ENCODE data around the gene IFNGR2.
"Not testable (repeated sequence)": the region's sequence is repeated elsewhere in the genome, so short reads cannot be mapped to it uniquely, and the experiment has no call there.

Gene IFNGR2

DNA sequence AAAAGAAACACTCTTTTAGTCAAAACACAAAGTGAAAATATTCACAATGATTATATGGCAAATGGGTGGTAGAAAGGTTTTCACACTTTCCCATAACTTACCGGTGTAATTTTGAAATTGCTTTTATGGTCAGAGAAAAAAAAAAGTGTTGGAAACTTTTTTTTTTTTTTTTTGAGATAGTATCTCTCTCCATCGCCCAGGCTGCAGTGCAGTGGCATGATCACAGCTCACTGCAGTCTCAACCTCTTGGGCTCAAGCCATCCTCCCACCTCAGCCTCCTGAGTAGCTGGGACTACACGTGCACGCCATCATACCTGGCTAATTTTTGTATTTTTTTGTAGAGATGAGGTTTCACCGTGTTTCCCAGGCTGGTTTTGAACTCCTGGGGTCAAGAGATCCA is 3.3 kb downstream of the IFNGR2 start:
- DNase-seq = no peak

DNA sequence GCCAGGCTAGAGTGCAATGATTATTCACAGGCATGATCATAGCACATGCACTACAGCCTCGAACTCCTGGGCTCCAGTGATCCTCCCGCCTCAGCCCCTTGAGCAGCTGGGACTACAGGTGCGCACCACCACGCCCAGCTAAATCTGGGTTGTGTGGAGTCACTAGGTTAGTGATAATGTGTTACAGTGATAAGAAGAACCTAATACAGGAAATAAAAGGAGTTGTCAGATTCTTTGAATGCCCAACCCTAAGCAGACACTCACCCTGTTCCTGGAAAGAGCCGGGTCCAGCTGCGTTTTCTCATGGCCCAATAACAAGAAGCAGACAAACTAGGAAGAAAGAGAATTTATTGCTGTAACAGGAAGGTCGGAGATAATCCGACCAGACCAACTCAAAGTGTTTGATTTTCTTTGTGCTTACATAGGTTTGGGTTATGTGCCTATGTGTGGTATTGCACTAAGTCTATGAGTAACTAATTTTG is 8.8 kb downstream of the IFNGR2 start:
- DNase-seq = no peak

DNA sequence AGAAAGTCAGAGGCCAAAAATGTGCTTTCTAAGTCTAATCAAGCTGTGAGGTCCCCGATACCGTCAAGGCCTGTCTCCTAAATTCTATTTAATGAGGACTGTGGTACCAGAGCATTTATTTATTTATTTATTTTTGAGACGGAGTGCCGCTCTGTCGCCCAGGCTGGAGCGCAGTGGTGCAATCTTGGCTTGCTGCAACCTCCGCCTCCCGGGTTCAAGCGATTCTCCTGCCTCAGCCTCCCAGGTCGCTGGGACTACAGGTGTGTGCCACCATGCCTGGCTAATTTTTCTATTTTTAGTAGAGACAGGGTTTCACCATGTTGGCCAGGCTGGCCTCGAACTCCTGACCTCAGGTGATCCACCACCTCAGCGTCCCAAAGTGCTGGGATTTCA is 9.2 kb downstream of the IFNGR2 start:
- not testable (repeated sequence) for DNase-seq

DNA sequence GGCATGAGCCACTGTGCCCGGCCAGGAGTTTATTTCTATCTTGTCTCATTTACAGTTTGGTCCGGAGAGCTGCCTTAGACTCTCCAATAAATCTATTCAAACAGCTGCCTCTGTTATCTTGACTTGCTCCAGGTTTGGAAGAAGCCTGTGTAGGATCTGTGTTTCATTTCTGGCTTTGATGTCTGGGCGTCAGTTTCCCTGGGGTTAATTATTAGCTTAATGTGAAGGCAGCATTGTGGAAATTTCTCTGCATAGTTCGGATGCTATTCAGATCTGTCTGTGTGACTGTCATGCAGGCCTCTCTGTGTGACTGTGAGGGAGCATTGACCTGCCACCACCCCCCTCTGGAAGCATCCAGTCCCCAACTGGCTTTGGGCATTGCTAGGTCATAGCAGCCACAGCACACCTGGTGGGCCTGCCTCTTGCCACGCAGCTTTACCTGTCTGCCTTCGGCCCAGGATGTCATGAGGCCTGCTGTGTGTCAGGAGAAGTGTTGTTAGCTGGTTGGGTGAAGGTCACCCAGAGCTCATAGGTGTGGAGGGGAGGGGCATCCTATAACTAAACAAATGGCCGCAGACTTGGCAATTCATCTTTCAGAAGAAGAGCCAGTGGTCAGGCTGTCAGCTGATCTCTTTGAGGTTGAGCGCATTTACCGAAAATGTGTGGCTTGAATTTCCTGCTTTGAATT is 9.8 kb downstream of the IFNGR2 start:
- peak; percentile 13 for DNase-seq

DNA sequence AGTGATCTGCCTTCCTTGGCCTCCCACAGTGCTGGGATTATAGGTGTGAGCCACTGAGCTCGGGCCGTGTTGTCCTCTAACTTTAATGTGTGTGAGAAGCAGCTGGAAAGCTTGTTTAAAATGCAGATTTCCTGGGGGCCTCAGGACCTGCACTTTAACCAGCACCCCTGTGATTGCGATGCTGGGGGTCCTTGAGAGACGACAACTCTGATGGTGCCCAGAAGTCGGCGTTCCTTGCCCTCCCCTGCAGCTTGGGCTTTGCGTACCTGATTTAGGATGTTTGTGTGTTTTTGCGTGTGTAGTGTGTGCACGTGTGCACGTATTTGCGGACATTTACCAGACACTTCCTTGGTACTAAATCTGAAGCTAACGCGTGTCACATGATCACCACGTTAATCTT is 10.9 kb downstream of the IFNGR2 start:
- no peak for DNase-seq

DNA sequence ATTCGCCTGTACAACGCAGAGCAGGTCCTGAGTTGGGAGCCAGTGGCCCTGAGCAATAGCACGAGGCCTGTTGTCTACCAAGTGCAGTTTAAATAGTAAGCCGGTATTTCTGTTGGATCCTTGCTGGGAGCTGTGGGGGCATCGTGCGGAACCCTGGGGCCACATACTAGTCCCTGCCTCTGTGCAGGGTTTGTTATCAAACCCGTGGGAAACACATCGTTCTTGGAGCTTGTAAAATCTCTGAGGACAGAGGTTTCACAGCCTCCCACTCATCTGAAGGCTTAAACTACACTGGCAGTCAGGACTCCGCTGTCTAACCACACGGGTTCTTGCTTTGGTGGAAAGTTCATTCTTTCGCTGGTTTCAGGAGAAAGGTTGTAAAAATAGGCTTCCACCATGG is 11.7 kb downstream of the IFNGR2 start:
- no peak for DNase-seq

DNA sequence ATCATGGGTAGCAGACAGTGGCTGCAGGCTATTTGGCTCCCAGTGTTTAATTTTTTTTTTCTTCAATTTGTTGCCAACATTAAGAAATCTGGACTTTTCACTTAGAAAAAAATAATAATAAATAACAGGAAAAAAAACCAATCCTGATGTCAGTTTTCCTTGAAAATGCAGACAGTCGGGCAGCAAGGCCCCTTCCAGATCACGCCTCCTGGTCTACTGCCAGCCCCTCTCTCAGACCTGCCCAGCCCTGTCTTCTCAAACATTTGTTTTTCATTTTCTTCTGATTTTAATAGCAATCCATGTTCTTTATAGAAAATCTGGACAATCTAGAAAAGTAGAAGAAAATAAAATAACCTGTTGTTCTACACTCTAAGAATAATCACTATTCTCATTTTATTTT is 15.5 kb downstream of the IFNGR2 start:
- DNase-seq = no peak

DNA sequence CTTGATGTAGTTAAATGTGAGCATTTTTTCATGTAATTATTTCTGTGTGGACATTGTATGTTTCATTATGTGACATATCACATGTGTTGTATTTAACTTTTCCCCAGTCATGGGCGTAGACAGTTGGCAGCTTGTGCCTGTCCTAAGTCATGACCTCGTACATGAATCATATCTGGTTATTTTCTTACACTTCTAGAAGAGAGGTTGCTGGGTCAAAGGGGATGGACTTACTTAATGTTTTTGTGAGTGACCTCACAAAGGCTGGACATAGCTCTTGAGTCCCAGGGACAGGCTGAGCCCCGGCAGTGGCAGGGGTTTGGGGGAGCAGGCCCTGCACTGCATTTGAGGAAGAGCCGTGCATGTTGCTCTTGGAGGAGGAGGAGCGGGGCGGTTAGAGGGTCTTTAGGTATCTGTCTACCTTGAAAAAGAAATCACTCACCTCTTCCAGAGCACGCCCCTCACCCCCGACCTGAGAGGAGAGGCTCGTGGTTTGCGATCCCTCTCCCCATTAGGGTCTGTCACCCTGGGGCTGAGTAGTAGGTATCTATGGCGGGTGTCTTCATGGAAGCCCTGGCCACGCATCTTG is 16.4 kb downstream of the IFNGR2 start:
- DNase-seq = no peak

DNA sequence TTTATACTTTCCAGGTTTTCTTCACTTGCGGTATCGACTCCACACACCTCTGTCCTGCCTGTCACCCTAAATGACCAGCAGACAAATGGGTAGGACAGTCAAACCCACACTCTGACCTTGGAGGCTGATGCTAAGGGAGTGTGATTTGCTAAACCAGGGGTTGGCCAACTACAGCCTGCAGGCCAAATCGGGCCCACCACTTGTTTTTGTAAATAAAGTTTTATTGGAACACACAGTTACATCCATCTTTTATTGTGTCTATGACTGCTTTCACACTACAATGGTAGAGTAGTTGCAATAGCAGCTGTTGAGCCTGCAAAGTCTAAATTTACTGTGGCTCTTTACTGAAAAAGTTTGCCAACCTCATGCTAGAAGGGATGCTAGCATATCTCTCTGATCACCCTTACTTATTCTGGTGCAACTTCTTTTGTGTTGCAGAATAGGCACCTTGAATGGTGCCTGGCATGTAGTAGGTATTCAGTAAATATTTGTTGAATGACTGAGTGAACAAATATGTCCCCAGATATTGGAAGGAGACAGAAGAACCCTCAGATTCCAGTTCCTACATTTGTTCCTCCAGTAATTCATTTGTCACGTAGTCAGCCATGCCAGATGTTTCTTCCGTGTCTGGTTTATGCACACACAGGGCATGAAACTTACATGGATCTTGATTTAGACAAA is 18.6 kb downstream of the IFNGR2 start:
- no peak for DNase-seq

DNA sequence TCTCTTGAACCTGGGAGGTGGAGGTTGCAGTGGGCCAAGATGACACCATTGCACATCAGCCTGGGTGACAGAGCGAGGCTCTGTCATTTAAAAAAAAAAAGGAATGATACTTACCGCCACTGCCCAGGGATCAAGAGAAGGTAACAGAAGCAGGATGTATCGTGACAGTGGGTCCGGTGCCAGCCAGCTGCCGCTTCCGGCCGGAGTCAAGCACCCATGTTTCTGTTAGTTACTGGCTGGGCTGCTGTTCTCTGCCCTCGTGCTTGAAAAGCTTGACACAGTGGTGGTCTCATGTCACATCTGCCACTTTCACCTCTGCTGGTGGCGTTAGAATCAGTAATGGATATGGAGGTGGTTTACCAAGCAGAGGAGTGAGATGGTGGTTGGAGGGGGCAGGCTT is 21.0 kb downstream of the IFNGR2 start:
- DNase-seq = no peak

DNA sequence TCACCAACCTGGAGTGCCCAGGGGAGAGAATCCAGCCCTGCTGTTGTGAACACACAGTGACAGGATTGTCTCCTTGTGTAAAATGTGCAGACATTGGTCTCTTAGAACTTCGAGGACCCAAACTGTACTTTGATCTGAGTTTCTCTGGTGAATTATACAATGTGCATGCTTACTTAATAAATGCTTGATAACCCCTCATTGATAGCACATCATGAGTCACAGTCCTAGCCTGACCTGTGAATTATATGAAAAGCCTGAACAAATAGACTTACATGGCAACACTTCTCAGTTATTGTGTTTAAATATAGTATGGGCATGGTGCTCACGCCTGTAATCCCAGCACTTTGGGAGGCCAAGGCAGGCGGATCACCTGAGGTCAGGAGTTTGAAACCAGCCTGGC is 22.6 kb downstream of the IFNGR2 start:
- no peak for DNase-seq

DNA sequence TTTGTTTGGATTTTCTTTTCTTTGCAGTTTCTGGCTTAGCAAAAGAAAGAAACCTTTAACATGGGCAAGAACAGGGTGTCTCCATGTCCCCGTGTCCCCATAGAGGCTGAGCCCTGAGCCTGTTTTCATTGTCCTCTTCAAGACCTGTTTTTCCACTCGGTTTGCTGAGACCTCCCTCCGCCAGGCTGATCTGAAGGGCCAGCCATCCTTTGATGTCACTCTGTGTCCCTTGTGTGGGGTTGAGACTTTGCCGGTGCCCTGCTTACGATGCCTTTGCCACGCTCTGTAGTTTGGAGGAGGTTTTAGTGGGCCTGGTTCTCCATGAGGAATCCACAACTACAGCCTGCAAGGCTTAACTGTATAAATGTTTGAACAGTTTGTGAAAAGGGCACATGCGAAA is 23.8 kb downstream of the IFNGR2 start:
- DNase-seq = no peak

DNA sequence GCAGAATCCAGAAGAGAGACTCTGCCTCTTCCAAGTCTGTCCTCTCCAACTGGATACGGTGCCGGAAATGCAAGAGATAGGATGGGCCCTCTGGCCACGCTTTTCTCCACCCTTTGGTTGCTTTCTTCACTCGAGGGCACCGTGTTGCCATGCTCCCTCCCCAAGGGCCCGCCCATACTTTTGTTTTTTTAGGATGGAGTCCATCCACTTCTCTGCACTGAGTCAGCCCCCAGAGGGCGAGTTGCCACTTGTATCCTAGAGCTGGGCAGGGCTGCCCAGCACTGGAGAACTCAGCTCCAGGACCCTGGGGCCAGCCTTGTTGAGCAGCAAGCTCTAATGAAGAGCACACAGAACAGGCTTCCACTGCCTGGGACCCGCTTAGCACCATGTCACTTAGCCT is 25.5 kb downstream of the IFNGR2 start:
- no peak for DNase-seq

DNA sequence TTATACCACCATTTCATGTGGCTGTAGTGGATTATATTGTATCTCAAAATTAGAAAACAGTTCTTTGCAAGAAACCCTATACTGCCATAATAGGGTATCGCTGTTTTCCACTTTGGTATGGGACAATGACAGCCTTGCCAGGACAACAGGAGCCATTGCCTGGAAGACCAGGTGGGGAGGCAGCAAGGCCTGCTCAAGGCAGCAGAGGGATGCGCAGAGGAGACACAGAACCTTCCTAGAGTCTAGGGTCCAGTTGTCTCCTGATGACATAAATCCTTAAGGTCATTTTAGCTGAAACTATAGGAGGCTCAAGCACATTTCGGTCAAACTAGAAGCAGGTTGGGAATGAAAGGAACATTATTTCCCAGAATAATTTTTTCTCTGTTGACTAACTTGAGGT is 27.6 kb downstream of the IFNGR2 start:
- DNase-seq = no peak

DNA sequence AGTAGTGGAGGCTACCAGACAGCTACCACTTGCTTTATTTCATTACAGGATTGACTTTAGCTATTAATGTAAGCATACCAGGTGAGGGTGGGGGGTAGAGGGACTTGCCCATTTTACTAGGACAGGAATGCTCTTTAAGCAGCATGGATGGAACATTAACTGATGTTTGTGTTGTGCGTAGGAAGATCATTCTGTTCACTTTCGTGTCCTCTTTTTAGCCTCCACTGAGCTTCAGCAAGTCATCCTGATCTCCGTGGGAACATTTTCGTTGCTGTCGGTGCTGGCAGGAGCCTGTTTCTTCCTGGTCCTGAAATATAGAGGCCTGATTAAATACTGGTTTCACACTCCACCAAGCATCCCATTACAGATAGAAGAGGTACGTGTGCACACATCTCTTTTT is 29.3 kb downstream of the IFNGR2 start:
- no peak for DNase-seq

DNA sequence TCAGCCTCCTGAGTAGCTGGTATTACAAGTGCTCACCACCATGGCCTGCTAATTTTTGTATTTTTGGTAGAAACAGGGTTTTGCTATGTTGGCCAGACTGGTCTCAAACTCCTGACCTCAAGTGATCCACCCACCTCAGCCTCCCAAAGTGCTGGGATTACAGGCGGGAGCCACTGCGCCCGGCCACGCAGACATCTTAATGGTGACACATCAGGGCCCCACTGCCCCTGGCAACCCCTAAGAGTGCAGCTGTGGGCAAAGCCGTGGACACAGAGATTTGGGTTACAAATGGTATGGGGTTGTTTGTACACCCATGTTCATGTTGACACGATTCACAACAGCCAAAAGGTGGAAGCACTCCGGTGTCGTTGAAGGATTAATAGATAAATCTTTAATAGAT is 29.8 kb downstream of the IFNGR2 start:
- DNase-seq = no peak

DNA sequence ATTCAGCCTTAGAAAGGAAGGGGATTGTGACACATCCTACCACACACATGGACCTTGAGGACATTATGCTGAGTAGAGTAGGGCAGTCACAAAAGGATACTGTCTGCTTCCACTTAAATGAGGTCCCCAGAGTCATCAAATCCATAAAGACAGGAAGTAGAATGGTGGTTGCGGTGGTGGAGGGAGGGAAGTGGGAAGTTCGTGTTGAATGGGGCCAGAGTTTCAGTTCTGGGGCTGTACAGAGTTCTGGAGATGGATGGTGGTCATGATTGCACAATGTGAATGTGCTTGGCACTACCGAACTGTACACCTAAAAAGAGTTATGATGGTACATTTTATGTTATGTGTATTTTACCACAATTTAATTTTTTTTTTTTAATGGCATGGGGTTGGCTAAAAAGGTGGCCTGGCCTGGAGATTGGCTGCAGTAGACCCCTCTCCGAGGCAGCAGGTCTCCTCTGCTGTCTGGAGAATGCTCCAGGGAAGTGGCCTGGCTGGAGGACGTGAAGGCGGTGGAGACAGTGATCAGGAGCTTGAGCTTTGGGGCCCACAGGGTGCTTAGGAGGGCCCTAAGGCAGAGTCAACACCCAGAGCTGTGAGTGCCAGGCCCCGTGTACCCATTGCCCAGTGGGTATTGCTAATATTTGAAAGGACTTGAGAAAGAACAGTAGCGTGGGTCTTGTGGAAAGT is 30.4 kb downstream of the IFNGR2 start:
- DNase-seq = no peak

DNA sequence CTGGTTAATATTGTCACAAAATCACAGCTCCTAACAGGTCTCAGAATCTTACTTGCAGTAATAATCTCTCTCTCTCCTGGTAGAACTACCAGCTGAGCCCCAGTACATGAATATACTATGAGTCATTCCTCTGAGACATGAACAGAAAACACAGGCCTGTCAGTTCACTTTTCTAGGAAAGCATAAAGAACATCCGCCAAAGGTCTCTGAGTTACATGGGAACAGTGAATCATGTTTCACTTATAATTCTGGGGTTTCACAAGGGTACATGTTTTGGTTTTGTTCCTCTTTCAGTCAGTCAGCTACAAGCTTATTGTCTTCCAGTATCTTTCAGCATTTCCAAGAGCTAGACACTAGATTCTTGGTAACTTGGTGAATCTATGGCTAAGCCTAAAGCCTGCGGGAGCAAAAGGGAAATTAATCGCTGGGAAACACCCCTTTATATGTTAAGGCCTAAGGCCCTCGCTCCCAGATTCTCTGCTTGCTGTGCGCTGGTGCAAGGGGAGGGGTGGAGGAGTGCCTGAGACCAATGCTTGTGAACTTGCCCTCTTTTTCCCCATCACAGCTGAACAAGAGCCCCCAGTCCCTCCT is 31.7 kb downstream of the IFNGR2 start:
- DNase-seq = peak; percentile 9

DNA sequence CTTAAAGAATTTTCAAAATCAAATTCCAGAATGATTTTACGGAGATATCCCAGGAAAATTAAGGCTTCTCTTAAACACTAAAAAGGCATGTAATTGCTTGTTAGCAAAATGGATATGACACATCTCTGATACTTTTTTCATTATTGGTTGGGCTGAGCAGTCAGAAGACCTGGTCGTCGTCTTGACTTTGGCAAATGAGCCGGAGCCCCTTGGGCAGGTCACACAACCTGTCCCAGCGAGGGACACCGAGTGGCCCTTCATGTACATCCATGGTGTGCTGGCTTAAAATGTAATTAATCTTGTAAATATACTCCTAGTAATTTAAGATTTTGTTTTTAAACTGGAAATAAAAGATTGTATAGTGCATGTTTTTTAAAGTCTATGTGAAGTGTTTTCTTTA is 33.9 kb downstream of the IFNGR2 start:
- DNase-seq = no peak

DNA sequence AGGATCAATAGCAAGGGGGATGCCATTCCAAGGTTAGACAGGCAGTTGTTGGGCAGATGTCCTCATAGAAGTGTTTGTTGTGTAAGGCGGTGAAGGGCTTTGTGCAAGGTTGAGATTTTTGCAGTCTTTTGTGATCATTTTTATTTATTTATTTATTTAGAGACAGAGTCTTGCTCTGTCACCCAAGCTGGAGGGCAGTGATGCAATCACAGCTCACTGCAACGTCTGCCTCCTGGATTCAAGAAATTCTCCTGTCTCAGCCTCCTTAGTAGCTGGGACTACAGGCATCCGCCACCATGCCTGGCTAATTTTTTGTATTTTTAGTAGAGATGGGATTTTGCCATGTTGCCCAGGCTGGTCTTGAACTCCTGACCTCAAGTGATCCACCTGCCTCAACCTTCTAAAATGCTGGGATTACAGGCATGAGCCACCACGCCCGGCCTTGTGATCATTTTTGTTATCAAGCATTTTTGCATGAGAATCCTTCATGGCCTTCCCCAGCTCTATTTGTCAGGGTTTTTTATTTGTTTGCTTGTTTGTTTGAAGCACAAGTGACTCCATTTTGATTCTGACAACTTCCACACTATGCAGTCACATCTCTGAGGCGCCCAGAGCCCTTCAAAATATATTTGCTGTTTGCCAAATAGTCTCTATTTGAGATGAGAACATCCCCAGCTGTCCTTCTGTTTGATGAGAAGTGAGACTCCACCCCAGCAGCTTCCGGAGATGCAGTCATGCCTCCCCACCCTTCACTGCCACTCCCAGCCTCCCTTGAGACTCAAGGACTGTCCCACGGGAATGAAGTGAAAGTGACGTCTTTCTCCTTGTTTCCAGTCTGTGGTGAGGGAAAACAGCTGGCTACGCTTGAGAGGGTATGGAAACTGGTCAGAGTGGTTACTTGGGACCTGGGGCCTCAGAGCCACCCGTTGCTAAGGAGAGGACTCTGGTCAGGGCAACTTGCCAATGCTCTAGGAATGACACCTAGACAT is 38.6 kb downstream of the IFNGR2 start:
- no peak for DNase-seq

DNA sequence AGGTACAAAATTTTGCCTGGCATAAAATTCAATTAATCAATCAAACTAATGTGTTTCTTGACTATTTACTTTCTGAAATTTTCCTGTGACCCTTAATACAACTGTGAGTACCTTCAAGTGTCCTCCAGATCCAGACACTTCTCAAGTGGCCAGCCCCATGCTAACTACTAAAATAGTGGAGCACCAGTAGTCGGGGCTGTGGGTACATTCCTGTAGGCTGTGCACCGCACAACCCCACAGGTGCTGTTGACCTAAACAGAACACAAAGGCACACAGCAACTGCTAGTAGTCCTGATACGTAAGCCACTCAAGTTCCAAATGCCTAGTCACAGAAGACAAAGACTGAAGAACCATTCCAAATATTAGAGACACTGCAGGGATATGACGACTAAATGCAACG is 40.0 kb downstream of the IFNGR2 start:
- no peak for DNase-seq

DNA sequence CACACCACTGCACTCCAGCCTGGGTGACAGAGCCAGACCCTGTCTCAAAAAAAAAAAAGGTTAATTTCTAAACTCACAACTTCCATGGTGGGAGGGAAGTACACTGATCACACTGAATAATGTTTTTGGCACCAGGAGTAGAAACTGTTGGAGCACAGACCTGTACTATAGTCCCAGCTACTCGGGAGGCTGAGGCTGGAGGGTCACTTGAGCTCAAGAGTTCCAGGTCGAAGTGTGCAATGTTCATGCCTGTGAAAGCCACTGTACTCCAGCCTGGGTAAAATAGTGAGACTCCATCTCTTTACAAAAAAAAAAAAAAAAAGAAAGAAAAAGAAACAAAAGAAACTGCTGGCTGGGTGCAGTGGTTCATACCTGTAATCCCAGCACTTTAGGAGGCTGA is 41.3 kb downstream of the IFNGR2 start:
- DNase-seq = no peak

Data from CD4-positive, alpha-beta T cell treated with Interleukin-17A for 4 hours (primary cell).